NCI-H1092 treated with DMSO at 0.1 percent for 48 hours (cell line): ENCODE results near the gene TRIO.

Experiments used
- DNase-seq: peaks from one replicate; lab custom pipeline; 2025; lab: John Stamatoyannopoulos, UW

The TRIO gene

DNA sequence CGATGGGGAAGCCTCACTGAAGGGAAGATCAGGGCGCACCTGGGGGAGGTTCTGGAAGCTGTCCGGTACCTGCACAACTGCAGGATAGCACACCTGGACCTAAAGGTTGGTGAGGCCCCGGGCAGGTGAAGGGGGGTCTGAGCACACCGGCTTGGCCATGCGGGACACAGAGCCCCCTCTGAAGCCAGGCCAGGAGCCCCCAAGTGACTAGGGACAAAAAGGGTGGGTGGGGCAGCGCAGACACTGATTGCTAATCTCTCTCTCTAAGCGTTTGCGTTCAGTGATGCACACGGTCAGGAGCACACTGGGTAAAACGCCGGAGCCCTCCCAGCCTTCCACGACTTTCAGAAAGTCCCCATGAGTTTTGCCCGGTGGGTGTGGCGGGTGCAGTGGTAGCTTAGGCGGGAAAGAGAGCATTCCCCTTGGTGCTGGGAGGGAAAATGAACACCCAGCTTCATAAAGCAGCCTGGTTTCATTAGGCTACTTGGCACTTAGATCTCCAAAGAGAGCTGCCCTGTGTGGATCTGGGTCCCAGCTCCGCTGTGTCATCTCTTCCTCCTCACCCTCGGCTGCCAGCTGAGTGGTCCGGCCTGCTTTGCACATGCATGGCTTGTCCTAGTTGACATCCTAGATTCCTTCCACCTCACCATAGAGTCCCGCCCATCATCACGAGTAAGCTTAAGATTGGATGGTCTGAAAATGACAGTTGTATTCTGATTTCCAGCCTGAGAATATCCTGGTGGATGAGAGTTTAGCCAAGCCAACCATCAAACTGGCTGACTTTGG lies 364.2 kb downstream of the TRIO start:
- DNase-seq, result no peak

DNA sequence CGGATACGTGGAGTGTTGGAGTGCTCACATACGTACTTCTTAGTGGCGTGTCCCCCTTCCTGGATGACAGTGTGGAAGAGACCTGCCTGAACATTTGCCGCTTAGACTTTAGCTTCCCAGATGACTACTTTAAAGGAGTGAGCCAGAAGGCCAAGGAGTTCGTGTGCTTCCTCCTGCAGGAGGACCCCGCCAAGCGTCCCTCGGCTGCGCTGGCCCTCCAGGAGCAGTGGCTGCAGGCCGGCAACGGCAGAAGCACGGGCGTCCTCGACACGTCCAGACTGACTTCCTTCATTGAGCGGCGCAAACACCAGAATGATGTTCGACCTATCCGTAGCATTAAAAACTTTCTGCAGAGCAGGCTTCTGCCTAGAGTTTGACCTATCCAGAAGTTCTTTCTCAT lies 364.9 kb downstream of the TRIO start:
- DNase-seq, result no peak

DNA sequence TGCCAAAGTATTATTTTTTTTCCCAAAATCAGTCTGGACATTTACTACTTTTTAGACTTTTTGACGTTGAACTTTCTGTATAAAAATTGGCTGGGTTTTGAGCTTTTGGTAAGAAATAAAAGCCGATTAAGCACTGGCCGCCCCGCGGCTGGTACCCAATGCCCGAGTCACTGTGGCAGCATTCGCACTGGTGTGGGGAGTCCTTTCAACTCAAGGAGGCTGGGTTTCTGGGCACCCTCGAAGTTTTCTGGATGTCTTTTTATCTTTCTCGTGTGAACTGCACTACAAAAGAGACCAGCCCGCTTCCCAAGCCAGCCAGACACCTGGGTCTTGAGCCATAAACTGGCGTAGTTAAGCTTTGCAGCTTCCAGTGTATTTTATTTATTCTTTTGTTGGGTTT lies 366.4 kb downstream of the TRIO start:
- DNase-seq, result no peak

DNA sequence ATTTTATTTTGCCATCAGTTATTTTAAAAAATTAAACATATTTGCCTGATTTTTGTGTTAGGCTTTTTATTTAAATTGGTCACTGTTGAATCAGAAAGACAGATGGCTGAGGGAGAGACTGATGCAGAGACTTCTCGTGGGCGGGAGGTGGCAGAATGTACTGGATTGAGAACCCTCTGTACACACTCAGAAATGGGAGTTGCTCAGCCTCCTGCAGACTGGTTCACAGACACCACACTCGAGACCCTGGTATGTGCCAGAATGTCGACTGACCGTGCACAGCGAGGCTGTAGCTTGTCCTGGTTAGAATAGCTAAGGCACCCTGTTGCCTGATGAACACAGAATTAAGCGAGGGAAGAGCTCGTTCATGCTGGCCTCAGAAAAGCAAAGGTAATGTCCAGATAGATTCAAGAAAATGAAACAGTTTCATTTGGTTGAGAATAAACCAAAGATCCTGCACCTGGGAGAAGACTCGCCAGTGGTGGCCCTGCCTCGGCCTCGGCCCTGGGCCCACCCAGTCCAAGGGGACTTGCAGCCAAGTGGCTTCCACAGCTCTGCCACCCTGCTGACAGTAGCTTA lies 367.1 kb downstream of the TRIO start:
- peak; percentile 9 for DNase-seq

DNA sequence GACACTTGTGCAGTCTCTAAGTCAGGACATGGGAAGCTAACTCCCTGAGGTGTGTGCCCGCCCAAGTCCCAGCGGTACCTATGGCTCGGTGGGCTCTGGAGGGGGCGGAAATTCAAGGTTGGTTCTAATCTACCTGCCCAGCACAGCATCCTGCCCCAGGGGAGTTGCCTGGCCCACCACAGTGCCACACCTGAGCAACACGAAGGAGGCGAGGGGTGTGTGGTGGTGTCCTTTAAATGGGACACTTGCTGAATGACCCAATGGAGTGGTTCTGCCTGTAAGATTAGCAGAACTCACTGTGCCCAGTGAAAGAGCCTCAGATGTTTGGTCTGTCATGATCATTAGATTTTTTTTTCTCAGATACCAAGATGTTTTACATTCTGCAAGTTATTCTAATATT lies 367.7 kb downstream of the TRIO start:
- DNase-seq, result no peak

DNA sequence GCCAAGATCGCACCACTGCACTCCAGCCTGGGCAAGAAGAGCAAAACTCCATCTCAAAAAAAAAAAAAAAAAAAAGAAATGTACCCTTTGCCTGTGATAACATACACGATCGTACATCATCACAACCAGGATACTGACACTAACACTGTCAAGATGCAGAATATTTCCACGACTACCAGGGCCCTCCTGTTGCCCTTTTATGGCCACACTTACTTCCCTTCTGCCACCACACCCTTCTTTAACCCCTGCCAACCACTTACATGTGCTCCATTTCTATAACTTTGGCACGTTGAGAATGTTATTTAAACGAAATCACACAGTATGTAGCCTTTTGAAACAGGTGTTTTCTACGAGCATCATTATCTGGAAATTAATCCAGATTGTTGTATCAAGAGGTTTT lies 369.4 kb downstream of the TRIO start:
- no peak for DNase-seq

DNA sequence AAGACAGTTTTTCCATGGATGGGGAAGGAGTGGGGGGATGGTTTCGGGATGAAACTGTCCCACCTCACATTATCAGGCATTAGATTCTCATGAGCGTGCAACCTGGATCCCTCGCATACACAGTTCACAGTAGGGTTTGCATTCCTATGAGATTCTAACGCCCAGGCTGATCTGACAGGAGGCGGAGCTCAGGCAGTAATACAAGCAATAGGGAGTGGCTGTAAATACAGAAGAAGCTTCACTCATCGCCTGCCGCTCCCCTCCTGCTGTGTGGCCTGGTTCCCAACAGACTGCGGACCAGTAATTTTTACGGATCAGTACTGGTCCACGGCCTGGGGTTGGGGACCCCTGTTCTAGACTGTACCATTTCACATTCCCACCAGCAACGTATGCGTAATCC lies 370.1 kb downstream of the TRIO start:
- no peak for DNase-seq

DNA sequence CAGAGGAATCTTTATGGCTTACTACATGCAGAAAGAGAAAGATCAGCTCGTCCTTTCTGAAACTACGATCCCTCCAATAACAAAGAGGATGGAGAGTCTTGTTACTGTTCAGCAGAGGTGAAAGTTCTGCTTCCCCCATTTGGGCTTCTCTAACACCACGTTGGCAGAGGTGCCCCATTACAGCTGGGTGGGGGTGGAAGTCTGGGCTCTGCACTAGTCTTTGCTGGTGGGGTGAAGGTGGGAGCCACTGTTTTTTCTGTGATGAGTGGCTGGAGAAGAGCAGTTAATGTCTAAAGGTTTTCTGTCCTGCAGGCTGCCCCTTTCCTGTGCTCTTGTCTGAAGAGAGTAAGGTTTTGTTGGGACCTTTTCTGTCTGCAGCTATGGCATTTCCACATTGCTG lies 373.8 kb downstream of the TRIO start:
- no peak for DNase-seq

DNA sequence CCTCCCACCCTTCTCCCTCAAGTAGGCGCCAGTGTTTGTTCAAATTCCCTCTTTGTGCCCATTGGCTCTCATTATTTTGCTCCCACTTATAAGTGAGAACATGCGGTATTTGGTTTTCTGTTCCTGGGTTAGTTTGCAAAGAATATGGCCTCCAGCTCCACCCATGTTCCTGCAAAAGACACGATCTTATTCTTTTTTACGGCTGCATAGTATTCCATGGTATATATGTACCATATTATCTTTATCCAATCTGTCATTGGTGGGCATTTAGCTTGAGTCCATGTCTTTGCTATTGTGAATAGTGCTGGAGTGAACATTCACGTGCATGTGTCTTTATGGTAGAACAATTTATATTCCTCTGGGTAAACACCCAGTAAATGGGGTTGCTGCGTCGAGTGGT lies 375.5 kb downstream of the TRIO start:
- no peak for DNase-seq

DNA sequence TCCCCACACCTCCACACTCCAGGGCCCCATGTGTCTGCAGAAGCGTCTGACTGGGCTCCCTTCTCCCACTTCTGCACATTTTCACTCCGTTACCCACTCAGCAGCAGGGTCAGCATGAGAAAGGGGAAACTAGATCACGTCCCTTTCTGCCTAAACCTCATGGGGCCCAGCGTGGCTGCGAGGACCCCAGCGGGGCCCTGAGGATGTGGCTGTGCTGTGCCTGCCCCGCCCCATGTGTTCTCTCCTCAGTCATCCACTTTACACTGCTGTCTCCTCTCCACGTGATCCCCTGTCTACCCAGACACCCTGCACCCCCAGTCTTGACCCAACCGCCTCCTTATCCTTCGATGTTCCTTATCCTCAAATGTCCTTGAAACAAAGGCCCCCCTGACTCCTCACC lies 378.6 kb downstream of the TRIO start:
- no peak for DNase-seq

DNA sequence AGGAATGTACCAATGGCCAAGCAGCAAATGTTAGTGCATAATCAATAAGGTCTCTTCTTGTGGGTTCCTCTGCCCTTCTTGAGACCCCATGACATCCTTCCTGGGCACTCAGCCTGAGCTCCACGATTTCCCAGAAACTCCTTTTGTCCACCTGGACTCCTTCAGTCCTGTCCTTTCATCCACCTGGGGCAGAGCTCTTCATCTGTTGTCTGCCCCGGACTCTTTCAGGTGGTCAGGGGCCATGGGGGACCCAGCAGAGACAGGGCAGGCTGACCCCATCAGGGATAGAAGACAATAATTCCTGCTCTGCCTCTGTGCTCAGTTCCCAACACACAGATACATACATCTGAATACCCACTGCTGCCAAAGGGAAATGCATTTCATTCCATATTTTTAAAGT lies 379.6 kb downstream of the TRIO start:
- no peak for DNase-seq

DNA sequence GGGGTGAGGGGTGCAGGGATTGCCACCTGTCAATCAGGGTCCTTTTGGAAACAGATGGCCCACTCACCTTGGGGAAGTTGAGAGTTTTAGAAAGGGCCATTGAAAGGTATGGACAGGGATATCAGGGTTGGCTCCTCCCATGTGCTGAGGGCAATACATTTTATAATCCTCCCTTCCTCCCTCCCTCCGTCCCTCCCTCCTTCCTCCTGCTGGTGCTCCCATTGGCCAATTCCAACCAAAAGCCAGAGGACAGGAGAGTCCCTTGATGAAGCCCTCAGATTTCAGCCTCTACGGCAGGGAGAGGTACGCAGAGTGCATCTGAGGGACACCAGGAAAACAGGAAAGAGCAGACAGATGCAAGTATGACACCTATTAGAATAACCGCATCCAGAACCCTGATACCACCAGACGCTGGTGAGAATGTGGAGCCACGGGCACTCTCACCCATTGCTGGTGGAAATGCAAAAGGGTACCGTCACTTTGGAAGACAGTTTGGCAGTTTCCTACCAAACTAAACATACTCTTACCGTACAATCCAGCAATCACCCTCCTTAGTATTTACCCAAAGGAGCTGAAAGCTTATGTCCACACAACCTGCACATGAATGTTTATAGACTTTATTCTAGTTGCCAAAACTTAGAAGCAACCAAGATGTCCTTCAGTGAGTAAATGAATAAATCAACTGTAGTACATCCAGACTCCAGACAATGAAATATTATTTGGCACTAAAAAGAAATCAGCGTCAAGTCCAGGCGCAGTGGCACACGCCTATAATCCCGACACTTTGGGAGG lies 380.3 kb downstream of the TRIO start:
- DNase-seq, result no peak

DNA sequence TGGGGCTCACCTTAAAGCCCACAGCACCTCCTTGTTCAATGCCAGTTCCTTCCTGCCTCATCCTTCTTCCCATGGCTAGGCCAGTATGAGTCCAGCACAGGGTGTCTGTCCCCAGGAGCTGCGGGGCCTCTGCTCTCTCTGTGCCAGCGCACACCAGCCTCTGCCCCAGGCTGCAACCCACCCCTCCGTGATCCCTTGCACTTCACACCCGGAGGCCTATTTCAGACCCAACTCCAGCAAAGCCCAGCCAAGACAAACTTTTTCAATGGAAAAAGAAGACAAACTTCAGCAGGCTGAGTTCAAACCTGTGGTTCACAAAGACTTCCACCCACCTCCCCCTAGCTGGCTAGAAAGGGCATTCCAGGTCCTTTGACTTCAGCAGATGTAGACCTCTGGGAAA lies 382.3 kb downstream of the TRIO start:
- DNase-seq, result no peak

DNA sequence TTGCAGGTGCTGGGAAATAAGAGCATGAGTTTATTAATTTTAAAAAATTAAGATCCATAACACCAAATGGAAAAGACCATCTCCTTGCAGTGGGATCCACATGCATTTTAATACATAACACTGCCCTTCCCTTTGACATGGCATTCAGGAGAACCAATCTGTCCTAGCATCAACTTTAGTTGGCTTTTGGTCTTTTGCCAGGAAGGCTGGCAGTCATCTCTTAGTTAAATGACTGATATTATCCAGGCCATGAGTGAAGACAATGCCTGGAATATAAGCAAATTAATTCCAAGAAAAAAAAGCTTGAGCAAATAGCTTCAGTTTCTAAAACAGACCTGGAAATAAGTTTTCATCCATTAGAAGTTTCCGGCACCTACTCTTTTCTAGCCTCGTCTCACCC lies 383.4 kb downstream of the TRIO start:
- no peak for DNase-seq

DNA sequence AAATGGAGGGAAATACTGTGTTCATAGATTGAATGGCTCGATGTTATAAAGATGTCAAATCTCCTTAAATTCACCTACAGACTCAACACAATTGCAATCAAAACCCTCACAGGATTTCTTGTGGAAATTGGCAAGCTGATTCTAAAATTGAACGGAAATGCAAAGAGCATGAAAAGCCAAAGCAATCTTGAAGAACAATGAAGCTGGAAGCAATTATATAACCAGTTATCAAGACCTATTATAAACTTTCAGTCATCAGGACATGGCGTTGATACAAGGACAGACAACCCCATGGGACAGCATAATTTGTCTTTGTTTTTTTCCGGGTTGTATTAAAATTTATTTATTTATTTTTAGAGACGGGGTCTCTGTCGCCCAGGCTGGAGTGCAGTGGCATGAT lies 385.0 kb downstream of the TRIO start:
- DNase-seq, result no peak

DNA sequence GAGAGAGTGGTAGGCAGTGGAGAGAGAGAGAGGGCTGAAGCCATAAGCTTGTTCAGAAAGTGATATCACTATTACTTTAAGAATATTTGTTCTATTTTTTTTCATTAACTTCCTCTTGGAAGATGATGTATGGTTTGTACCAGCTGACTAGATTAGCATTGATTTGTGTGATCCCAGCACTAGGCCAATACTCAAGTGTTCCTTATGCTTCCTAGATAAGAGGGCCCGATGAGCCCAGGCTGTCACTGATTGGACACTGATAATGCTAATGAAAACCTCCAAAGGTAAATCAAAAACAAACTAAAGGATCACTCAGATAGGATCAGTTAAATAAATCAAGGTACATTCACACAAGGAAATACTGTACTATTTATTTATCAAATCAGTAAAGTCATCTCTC lies 385.8 kb downstream of the TRIO start:
- DNase-seq, result no peak

DNA sequence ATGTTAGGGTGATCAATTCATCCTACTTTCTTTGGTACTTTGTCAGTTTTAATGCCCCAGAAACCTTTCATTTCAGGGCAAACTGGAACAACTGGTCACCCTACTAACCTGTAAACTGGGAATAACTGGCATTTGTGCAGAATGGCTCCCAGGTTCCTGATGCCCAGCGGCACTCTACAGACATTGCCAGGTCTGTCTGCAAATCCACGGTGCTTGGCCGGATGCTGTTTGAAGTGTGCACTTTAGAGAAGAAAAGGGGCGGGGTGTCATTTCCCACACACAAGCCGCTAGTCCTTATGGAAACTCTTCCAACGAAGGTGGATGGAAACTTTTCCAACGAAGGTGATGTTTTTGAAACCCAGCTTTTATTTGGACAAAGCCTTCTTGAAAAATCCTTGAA lies 388.5 kb downstream of the TRIO start:
- DNase-seq, result no peak

DNA sequence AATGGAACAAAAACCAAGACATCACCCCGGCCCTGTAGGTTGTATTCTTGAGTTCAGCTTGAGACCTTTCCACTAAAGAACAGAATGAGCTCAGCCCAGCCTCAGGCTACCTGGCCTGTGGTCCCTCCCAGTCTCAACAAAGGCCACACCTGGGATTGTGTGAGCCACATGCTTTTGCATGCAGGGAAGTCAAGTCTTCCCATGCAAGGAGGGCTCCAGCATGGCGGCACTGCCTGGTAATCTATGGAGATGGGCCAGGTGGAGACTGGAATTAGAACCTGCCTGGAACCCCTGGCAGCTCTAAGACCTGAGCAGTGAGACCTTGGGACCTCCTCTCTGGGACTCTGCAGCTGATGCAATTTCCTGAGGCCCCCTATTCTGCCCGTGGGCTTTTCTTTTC lies 389.0 kb downstream of the TRIO start:
- no peak for DNase-seq

DNA sequence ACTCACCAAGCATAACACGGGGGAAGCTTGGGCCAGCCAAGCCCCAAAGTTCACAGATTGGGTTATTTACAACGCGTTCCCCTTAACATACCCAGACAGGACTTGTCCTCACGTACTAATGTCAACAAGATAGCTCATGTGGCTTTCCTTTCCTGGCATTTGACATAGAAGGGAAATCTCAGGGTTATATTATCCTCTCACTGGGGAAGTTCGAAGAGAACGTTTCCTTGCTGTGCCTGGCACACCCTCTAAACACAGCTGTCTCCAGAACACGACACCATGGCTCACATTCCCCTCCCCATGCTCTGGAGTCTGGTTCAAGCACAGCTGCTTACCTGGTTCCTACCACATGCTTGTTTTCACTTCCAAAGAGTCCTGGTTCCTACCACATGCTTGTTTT lies 391.6 kb downstream of the TRIO start:
- no peak for DNase-seq

DNA sequence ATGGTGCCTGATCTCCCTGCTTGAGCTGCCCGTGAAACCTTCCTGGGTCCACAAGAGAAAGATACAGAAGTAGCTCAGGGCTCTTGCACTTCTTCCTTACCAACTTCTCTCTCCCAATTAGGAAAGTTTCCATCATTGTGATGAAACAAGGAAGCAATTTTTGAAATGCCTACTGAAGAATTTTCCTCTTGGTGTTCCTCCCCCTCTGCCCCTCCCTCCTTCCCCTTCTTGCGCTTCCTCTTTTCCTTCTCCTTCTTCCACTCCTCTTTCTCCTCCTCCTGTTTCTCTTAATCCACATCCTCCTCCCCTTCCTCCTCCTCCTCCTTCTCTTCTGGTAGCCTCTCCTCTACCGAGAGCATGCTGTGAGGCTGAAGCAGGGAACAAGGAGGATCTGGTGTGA lies 402.2 kb downstream of the TRIO start:
- DNase-seq, result no peak

DNA sequence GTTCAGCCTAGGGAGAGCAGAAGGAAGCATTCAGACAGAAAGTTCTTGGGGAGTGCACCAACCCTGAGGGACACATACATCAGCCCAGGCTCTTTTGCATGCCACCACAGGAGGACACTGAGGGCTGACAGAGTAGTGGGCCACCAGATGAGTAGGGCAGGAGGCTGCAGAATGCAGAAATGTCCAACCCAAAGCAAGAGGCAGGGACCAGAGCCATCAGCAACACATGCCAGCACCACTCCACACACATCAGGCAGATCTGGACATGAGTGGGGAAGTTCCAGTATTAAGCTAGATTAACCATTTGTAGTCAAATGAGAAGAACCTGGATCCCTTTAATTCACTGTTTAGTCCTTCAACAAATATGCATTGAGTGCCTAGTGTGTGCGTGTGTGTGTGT lies 402.7 kb downstream of the TRIO start:
- no peak for DNase-seq

DNA sequence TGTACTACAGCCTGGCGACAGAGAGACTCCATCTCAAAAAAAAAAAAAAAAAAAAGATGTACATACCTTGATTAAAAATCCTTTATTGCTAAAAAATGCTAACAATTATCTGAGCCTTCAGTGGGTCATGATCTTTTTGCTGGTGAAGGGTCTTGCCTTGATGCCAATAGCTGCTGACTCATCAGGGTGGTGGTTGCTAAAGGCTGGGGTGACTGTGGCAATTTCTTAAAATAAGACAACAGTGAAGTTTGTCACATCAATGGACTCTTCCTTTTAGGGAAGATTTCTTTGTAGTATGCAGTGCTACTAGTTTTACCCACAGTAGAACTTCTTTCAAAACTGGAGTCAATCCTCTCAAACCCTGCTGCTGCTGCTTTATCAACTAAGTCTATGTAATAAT lies 404.5 kb downstream of the TRIO start:
- DNase-seq, result no peak

DNA sequence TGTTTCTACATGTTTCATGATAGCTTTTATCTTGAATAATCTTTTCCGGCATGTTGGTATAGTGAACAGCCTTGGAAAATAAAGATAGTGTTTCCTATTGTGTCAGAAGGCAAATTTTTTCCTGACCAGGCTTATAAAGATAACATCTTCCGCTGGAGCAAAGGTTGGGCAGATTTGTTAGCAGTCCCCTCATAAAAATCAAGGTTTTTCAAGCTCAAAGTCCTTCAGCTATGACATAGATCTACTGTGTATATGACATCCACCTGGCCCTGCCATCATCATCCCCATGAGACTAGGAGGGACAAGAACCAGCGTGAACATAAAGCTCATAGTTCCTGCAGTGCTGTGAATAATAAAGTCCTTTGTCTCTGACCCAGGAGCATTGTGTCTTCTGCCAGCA lies 408.1 kb downstream of the TRIO start:
- no peak for DNase-seq
